Panc1 (cell line): Measurements from ENCODE around the gene RABGAP1. TPM values are rescaled to one million over a fixed set of nuclear protein-coding genes. Genes with fewer than 3 reads are reported as not detected.

Experiments
- ATAC-seq: fragments of 200-7000 bp; cut with Tn5 transposase; 2 replicates; pipeline ENCODE4 v1.9.1; 2020; ENCODE audit warnings: mild to moderate bottlenecking, moderate library complexity
- BruUV-seq: library from RNA; stranded (reverse); fragments of 400-500 nt; replicated peaks from 2 replicates; lab custom pipeline; 2021; lab: Mats Ljungman, UMichigan
- CTCF ChIA-PET: fragments of 300-600 bp; sonication (Branson Sonifier 250); formaldehyde crosslinking; loops from one replicate; lab custom pipeline; 2022; ENCODE audit warnings: antibody characterized with exemption; lab: Charles Lee
- POLR2A ChIA-PET: fragments of 300-600 bp; sonication (Branson Sonifier 250); formaldehyde crosslinking; loops from one replicate; lab custom pipeline; 2022; ENCODE audit warnings: antibody characterized with exemption; lab: Charles Lee
- DNase-seq: peaks from one replicate; pipeline ENCODE4 v3.0.0-alpha.2; 2010; ENCODE audit warnings: low read depth, low spot score
- H3K27ac ChIP-seq: 2 replicates; pipeline ENCODE4 v1.5.1; 2011; ENCODE audit warnings: mild to moderate bottlenecking, low read length, inconsistent platforms
- H3K27me3 ChIP-seq: fragments of 200-500 bp; sonication (Bioruptor generic); 2 replicates; pipeline ENCODE4 v1.6.0; 2014; ENCODE audit warnings: low read length, inconsistent platforms; ENCODE audit not compliant: control insufficient read depth, insufficient read depth
- H3K36me3 ChIP-seq: fragments of 200-500 bp; sonication (Bioruptor generic); 2 replicates; pipeline ENCODE4 v1.5.1; 2014; ENCODE audit warnings: inconsistent platforms, mild to moderate bottlenecking, low read length, moderate library complexity; ENCODE audit not compliant: control insufficient read depth, insufficient read depth
- H3K4me1 ChIP-seq: 2 replicates; pipeline ENCODE4 v1.5.1; 2011; ENCODE audit warnings: inconsistent platforms, mild to moderate bottlenecking, low read length, moderate library complexity; ENCODE audit not compliant: control insufficient read depth, insufficient read depth
- H3K4me3 ChIP-seq, 2 experiments: 2 replicates each; pipeline ENCODE4 v1.5.1; 2011 to 2012; ENCODE audit warnings: low read depth in 2 of 2, low read length in 2 of 2, mild to moderate bottlenecking in 2 of 2, inconsistent platforms in 1 of 2, moderate library complexity in 1 of 2
- H3K9me3 ChIP-seq: fragments of 200-500 bp; sonication (Bioruptor generic); 2 replicates; pipeline ENCODE4 v1.5.1; 2014; ENCODE audit warnings: low read depth, mild to moderate bottlenecking, inconsistent platforms, low read length, moderate library complexity; ENCODE audit not compliant: control insufficient read depth, insufficient read depth
- CTCF ChIP-seq: fragments of 450-650 bp; IDR thresholded peaks from 2 replicates; pipeline ENCODE4 v1.5.1; 2017; ENCODE audit warnings: mild to moderate bottlenecking
- POLR2AphosphoS5 ChIP-seq: IDR thresholded peaks from 2 replicates; pipeline ENCODE4 v1.6.1; 2012; ENCODE audit warnings: mild to moderate bottlenecking, low read depth, low read length, moderate library complexity
- REST ChIP-seq, 2 experiments: IDR thresholded peaks; 2 replicates each; pipeline ENCODE4 v1.6.1; 2011 to 2012; ENCODE audit warnings: low read depth in 2 of 2, control low read depth in 1 of 2, low read length in 1 of 2, mild to moderate bottlenecking in 1 of 2, moderate library complexity in 1 of 2; ENCODE audit not compliant: insufficient read depth in 1 of 2
- SIN3A ChIP-seq: IDR thresholded peaks from 2 replicates; pipeline ENCODE4 v1.6.1; 2012; ENCODE audit warnings: low read depth, mild to moderate bottlenecking, low read length, moderate library complexity, borderline replicate concordance; ENCODE audit not compliant: insufficient read depth
- TCF7L2 ChIP-seq: IDR thresholded peaks from 2 replicates; pipeline ENCODE4 v1.6.1; 2011; ENCODE audit warnings: mild to moderate bottlenecking, low read depth, low read length, inconsistent platforms
- in situ Hi-C: cut with HindIII; loops from 2 replicates; pipeline ENCODE4 v1.10.0; 2016; ENCODE audit warnings: low sequenced_read_pairs, low pct_unique_long_range_greater_than_20kb
- intact Hi-C: fragments of 100-400 bp; cut with micrococcal nuclease; formaldehyde crosslinking; loops from one replicate; pipeline ENCODE4 v1.10.0; 2022; ENCODE audit not compliant: unreplicated experiment
- total RNA-seq: library from RNA; stranded (reverse); gene quantifications from one replicate; pipeline ENCODE4 v1.2.1, GENCODE V29; 2021; ENCODE audit not compliant: unreplicated experiment

RABGAP1 gene
- total RNA-seq, 1 experiment from 2014 or later: 41.4 TPM

GRCh38 chr9:123129423-123129822, 188.6 kb downstream of the RABGAP1 start:
- no peak overlapping the region for H3K4me3 ChIP-seq
- no peaks in the 10 kb centered on the region for H3K4me1 ChIP-seq
- BruUV-seq: no TSS peak
- DNase-seq (no peak), ATAC-seq (no peak)
- no peaks in the 10 kb centered on the region for H3K9me3 ChIP-seq
- no peaks in the 10 kb centered on the region; the same call in 1 of the 2 replicates for H3K36me3 ChIP-seq
- no peaks in the 10 kb centered on the region for H3K27me3 ChIP-seq
- POLR2A ChIA-PET: no interaction called here
- H3K27ac ChIP-seq: no peak overlapping the region
- CTCF ChIA-PET: no interaction called here
- intact Hi-C loops (no loop called here), in situ Hi-C loops (no loop called here)
- TF ChIP-seq SIN3A: no peak
- no peak for TF ChIP-seq CTCF
- TF ChIP-seq REST (IDR thresholded peaks at IDR 0.05; ENCODE audit: insufficient read depth in 1 of 2, low read depth in 2 of 2, low read length in 1 of 2): no peak
- no peak for TF ChIP-seq POLR2AphosphoS5
- TF ChIP-seq TCF7L2: no peak

- ChIA-PET CTCF (no interaction called here), POLR2A (no interaction called here)
- no peak overlapping the region for H3K4me3 ChIP-seq
- DNase-seq: no peak
- BruUV-seq: no TSS peak
- no peaks in the 10 kb centered on the region for H3K9me3 ChIP-seq
- ATAC-seq: no peak
- H3K27ac ChIP-seq: no peak overlapping the region
- no peaks in the 10 kb centered on the region for H3K27me3 ChIP-seq
- no peak for TF ChIP-seq CTCF
- TF ChIP-seq POLR2AphosphoS5: no peak
- TF ChIP-seq SIN3A: no peak
- TF ChIP-seq REST (IDR thresholded peaks at IDR 0.05; ENCODE audit: insufficient read depth in 1 of 2, low read depth in 2 of 2, low read length in 1 of 2): no peak
- no peak for TF ChIP-seq TCF7L2
- in situ Hi-C loops: no loop called here
- no peaks in the 10 kb centered on the region for H3K36me3 ChIP-seq
- intact Hi-C loops: no loop called here
- no peaks in the 10 kb centered on the region for H3K4me1 ChIP-seq
Measured at GRCh38 chr9:123131258-123131657, 190.4 kb downstream of the RABGAP1 start.
